Sigmoid colon (tissue), 3 donors: ENCODE measurements around the gene CLCA4.

Source experiments
- POLR2A ChIP-seq, 2 donors: fragments of 450-650 bp; IDR thresholded peaks; one replicate each; pipeline ENCODE4 v1.6.1; 2016; ENCODE audit warnings: antibody characterized with exemption in 2 of 2, mild to moderate bottlenecking in 2 of 2, moderate library complexity in 2 of 2
- TF ChIP-seq, protein P1 (sequence below), 4 experiments: fragments of 450-650 bp in 3 of 4; fragments of 200-600 bp in 1 of 4; IDR thresholded peaks; one replicate each; pipeline ENCODE4 v1.5.1; 2016 to 2019; ENCODE audit warnings: antibody characterized with exemption in 4 of 4, mild to moderate bottlenecking in 3 of 4, moderate library complexity in 2 of 4

DNA sequence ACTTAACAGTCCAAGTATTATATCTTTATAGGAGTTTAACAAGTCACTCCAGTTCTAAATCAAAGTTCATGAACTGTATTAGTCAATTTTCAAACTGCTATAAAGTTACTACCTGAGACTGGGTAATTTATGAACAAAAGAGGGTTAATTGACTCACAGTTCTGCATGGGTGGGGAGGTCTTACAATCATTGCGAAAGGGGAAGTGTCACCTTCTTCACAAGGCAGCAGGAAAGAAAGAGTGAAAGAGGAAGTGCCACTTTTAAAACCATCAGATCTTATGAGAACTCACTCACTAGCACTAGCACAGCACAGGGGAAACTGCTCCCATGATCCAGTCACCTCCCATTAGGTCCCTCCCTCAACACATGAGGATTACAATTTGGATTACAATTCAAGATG lies 70.0 kb downstream of the CLCA4 start:
- no peak for TF ChIP-seq POLR2A (IDR thresholded peaks at IDR 0.05)
- TF ChIP-seq, protein P1, sequence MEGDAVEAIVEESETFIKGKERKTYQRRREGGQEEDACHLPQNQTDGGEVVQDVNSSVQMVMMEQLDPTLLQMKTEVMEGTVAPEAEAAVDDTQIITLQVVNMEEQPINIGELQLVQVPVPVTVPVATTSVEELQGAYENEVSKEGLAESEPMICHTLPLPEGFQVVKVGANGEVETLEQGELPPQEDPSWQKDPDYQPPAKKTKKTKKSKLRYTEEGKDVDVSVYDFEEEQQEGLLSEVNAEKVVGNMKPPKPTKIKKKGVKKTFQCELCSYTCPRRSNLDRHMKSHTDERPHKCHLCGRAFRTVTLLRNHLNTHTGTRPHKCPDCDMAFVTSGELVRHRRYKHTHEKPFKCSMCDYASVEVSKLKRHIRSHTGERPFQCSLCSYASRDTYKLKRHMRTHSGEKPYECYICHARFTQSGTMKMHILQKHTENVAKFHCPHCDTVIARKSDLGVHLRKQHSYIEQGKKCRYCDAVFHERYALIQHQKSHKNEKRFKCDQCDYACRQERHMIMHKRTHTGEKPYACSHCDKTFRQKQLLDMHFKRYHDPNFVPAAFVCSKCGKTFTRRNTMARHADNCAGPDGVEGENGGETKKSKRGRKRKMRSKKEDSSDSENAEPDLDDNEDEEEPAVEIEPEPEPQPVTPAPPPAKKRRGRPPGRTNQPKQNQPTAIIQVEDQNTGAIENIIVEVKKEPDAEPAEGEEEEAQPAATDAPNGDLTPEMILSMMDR (IDR thresholded peaks at IDR 0.05) = no peak
